Epithelial cell of umbilical artery (primary cell): ENCODE results near the gene APOC3. TPM values are rescaled to one million over a fixed set of nuclear protein-coding genes. Genes with fewer than 3 reads are reported as not detected.

Experiments
- total RNA-seq: library from RNA; depleted of rRNA; stranded (reverse); fragments of >200 nt; gene quantifications from 2 replicates; pipeline ENCODE4 v1.2.3, GENCODE V29; 2014

The APOC3 gene
- not detected in 2 replicates for total RNA-seq

DNA sequence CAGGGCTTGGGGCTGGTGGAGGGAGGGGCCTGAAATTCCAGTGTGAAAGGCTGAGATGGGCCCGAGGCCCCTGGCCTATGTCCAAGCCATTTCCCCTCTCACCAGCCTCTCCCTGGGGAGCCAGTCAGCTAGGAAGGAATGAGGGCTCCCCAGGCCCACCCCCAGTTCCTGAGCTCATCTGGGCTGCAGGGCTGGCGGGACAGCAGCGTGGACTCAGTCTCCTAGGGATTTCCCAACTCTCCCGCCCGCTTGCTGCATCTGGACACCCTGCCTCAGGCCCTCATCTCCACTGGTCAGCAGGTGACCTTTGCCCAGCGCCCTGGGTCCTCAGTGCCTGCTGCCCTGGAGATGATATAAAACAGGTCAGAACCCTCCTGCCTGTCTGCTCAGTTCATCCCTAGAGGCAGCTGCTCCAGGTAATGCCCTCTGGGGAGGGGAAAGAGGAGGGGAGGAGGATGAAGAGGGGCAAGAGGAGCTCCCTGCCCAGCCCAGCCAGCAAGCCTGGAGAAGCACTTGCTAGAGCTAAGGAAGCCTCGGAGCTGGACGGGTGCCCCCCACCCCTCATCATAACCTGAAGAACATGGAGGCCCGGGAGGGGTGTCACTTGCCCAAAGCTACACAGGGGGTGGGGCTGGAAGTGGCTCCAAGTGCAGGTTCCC lies at the start of gene APOC3:
Gene APOC3 (plus strand): TSS at position 383 of the 659 bp plus-strand sequence. CDS start 676 bp downstream, outside the sequence.

GRCh38 chr11:116787786-116788486 lies 41.8 kb upstream of the APOC3 start, which contains the start of gene ZPR1:
Gene ZPR1, minus strand, starts transcription at chr11:116788023. Its CDS starts 33 bp downstream, at chr11:116787990.

GRCh38 chr11:116791813-116792143 lies 37.9 kb upstream of the APOC3 start, which contains the start of gene APOA5:
Gene APOA5, minus strand, starts transcription at chr11:116791879. Its CDS starts 19 bp downstream, at chr11:116791860.

DNA sequence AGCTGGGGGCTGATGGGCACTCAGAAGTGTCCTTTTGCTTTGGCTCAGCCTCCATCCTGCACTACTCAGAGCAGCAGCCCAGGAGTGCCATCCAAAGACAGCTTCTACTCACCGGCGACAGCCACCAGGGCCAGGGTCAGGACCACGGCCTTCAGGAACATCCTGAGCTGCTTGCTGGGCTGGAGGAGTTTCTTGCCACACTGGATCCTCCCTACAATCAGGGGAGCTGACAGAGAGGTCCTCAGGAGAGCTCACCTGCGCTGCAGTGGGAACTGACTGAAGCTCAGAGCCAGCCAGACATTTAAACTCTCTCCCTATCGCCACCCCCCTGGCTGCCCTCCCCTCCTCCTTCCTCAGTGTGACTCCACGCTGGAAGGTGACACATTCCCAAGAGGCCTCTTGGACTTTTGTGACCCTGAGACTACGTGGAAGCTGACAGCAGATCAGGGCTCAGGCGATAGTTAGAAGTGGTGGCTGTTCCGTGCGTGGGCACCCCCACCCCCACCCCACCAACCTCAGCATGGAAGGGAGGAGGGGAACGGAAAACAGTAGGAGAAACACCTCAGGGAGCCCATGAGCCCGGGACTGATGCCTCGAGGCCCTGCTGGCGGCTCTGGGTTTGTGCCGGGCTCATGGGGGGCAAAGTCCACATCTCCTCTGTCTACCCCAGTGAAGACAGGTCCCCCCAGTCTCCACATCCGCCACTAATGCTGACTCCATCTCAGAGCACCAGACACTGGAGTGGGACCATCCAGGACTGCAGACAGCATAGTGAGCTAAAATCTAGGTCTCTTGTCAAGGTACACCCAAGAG lies 6.5 kb upstream of the APOC3 start, which contains the start of gene APOA4:
Gene APOA4 (minus strand): TSS at position 274 of the 813 bp plus-strand sequence. CDS start 113 bp downstream, at position 161.

DNA sequence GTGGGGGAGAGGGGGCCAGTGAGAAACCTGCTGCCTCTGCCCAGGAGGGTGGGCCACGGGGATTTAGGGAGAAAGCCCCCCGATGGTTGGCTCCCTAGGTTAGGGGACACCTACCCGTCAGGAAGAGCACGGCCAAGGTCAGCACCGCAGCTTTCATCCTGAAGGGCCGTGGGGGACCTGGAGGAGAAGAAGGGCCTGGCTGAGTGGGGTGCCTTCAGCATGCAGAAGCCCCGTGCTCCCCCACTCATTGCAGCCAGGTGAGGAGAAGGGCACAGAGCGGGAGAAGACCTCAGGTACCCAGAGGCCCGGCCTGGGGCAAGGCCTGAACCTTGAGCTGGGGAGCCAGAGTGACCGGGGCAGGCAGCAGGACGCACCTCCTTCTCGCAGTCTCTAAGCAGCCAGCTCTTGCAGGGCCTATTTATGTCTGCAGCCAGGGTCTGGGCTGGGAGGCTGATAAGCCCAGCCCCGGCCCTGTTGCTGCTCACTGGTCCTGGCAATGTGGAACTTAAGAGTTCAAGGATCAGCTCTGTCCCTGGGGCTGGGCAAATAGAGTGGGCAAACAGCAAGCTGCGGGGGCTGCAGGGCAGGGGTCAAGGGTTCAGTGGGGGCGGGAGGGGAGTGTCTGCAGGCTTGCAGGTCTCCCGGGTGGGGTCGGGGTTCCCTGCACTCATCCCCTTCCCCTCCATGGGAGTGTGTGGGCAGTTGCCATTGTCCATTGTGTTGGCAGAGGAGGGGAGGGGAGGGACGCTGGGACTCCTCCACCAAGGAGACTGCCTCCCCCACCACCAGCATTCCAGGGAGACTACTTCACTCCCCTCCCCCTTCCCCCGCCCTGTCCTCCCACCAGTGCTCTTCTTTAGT lies 7.8 kb downstream of the APOC3 start, which contains the start of gene APOA1:
Gene APOA1 (minus strand): TSS at position 392 of the 861 bp plus-strand sequence. CDS start 235 bp downstream, at position 157.

Other genes starting within 250 kb of the APOC3 start
- gene BUD13, start 56.9 kb upstream of the APOC3 start, total RNA-seq: 17.5 and 22.3 TPM in 2 replicates
- gene ZPR1, start 41.9 kb upstream of the APOC3 start, total RNA-seq: 44.8 and 45.8 TPM in 2 replicates
- not detected in 2 replicates for gene APOA5, start 38.0 kb upstream of the APOC3 start, total RNA-seq
- gene APOA4, start 6.6 kb upstream of the APOC3 start, total RNA-seq: not detected in 2 replicates
- gene APOA1, start 7.7 kb downstream of the APOC3 start, total RNA-seq: not detected in 2 replicates